IPS-NIHi7 (cell line): ENCODE measurements around the gene DAP.

ENCODE experiments used
- DNase-seq: peaks from one replicate; pipeline ENCODE4 v3.0.0; 2012; ENCODE audit warnings: mixed read lengths; ENCODE audit errors: extremely low spot score

DAP gene

DNA sequence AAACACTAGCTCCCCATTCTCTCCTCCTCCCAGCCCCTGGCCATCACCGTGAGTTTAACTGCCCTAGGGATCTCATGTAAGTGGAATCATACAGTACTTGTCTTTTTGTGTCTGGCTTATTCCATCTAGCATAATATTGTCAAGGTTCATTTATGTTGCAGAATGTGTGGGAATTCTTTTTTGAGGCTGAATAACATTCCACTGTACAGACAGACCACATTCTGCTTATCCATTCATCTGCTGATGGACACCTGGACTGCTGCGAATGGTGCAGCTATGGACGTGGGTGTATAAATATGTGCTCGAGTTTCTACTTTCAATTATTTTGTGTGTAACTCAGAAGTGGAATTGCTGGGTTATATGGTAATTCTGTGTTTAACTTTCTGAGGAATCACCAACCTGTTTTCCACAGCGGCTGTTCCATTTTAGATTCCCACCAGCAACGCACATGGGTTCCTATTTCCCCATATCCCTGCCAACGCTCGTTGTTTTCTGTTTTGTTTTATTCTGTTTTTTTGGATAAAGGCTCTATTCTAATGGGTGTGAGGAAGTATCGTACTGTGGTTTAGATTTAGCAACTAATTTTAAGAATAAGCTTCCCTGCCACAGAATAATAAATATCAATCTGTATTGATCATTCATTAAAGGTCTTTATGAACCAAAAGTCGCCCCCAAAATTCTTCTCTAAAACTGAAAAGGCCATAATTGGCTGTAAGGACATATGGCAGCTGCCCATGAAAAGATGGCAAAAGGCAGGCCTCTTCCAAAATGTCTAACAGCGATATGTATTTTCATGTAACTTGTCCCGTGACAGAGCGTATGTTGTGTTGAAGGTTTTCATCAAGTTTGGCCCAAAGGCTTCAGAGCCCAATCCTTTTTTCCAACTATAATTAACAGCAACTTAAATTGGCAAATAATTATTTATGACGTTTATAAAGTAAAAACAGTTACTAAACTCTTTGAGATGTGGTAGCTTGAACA lies 70.3 kb downstream of the DAP start:
- DNase-seq, result no peak

DNA sequence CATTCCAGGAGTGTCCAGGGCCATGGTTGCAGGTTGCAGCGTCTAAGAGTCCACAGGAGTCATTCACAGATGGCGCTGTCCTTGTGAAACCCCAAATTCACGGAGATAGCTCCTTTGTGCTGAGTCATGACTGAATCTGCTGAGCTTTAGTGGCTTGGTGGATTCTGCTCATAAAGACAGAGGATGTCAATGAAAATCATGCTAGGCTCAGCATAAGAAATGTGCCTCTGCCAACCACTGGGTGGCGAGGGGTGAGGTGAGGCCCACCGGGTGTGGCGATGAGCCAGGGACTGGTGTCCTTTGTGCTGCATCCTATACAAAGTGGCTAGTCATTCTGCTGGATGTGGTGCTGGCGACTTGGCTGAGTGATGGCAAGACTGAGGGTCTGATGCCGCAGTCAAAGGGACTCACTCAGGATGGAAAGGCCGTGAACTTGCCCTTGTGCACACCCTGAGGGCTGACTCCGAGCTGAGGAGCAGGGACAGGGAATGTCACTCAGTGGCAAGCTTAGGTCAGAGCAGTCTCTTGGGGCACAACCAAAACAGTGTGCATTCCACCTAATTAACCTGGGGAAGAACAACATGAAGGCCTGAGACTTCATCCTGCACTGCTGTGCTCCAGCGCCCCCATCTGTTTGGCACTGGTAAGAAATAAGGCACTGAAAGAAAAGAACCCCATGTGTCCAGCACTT lies 71.5 kb downstream of the DAP start:
- peak; percentile 80 for DNase-seq

DNA sequence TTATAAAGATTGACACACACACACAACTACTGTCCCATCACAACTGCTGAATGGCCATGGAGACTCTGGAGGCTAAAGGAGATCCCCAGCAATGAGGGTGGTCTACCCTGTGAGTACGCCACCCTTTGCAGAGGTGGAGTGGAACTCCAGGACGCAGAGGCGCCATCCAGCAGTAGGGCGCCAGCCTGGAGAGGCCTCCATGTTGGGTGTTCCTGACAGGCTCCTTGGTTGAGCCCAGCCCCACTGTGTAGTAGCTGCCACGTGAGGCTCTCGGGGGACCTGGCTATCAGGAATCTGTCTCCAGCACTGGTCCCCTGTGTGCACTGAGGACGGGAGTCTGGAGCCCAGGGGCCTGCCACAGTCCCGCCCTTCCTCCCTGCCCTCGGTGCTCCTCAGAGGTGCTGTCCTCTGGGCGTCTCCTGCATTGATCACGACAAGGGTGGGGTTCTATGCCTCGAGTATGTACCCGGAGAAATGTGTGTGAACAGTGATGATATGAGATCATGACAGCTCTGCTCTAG lies 72.3 kb downstream of the DAP start:
- DNase-seq, result no peak

DNA sequence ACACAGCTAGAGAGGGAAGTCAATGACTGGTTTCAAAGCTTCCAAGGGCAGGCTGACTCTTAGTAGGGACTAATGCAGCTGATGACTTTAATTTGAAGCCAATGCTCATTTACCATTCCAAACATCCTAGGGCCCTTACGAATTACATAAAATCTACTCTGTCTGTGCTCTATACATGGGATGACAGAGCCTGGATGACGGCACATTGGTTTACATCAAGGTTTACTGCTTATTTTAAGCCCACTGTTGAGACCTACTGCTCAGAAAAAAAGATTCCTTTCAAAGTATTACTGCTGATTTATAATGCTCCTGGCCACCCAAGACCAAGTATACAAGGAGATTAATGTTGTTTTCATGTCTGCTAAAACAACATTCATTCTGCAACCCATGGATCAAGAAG lies 74.1 kb downstream of the DAP start:
- DNase-seq, result no peak

DNA sequence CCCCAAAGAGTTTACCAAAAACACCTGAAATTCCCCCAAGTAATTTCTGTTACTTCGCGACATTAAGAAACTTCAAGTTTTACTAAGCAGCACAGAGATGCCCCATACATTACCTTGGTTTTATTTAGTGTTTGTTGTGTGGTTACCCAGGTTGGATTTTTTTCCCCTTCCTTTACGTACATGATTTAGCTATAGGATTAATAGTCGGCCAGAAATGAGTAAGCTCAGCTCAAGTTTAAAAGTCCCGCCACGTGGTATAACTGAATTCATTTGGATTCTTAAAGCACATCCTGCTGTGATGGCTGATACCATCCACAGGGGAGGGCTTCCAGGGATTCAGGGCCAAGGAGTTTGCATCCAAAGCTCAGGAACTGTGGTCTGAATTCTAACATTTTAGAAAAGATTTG lies 75.9 kb downstream of the DAP start:
- no peak for DNase-seq

DNA sequence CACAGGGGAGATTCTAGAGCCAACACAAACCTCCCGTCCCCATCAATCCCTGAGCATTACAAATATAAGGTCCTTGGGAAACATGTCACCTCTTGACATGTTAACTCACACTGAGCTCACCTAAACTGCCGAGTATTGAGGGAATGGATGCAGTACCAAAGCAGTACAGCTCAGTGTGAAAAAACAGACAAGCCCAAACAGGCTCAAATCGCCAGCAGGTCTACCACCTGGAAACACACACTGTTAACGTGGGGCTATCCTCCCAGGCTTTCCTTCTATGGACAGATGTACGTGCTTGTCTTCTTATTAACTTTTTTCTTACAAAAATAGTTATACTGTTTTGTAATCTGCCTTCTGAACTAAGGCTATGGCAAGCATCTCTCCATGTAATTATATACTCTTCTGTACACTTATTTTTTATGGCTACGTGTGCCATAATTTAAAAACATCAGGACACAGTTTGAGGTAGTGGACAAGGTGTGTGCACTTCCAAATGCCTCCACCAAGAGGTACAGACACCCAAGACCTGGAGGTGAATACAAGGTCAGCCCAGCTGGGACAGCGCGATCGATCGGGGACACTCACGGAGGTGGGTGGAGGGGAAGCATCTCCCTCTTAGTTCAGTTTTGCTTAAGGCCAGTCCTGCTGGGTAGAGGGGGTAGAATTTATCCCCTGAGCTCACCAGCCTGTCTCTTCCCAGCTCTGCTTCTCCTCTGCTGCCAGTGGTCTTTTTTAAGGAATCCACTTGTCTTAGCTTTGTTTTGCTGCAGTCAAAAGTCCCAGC lies 76.5 kb downstream of the DAP start:
- DNase-seq, result no peak

DNA sequence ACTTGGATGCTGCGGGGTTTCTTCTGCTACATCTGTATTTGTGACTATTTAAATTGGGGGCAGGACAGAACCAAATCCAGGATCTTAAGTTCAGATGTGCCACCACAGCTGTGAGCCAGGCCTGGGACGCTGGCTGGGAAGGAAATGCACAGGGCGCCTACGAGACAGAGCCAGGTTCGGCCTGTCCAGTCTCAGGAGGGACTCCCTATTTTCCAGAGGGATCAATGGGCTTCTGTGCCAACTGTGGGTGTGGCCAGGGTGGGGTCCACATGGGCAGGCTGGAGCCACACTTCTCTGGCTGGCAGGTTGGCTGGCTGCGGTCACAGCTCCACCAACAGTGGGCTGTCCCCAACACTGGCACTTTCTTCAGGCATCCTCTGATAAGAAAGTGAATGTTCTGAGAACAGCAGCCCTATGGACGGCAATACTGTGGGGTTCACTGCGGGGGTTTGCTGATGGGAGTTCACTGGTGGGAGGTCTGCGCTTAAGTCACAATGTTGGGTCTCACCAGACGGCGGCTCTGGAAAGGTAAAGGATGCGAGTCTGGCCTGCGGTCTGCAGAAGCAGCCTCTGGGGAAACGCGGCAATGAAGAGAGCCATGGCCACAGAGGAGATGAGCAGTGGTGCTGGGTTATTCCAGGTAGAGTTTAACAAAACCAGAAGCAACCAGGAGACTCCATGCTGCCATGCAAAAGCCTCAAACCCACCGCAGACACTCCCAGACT lies 78.1 kb downstream of the DAP start:
- DNase-seq, result no peak

DNA sequence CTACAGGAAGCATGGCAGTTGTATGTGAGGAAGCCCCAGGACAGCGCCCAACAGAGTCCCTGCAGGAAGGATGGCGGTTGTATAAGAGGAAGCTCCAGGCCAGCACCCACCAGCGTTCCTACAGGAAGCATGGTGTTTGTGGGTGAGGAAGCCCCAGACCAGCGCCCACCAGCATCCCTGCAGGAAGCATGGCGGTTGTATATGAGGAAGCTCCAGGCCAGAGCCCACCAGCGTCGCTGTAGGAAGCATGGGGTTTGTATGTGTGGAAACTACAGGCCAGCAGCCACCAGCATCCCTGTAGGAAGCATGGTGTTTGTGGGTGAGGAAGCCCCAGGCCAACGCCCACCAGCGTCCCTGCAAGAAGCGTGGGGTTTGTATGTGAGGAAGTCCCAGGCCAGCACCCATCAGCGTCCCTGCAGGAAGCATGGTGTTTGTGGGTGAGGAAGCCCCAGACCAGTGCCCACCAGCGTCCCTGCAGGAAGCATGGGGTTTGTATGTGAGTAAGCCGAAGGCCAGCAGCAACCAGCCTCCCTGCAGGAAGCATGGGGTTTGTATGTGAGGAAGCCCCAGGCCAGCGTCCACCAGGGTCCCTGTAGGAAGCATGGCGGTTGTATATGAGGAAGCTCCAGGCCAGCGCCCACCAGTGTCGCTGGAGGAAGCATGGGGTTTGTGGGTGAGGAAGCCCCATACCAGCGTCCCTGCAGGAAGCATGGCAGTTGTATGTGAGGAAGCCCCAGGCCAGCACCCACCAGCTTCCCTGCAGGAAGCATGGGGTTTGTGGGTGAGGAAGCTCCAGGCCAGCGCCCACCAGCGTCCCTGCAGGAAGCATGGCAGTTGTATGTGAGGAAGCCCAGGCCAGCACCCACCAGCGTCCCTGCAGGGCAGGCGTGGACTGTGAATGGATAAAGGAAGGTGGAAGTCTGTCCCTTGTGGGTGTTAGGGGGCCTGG lies 79.0 kb downstream of the DAP start:
- no peak for DNase-seq

DNA sequence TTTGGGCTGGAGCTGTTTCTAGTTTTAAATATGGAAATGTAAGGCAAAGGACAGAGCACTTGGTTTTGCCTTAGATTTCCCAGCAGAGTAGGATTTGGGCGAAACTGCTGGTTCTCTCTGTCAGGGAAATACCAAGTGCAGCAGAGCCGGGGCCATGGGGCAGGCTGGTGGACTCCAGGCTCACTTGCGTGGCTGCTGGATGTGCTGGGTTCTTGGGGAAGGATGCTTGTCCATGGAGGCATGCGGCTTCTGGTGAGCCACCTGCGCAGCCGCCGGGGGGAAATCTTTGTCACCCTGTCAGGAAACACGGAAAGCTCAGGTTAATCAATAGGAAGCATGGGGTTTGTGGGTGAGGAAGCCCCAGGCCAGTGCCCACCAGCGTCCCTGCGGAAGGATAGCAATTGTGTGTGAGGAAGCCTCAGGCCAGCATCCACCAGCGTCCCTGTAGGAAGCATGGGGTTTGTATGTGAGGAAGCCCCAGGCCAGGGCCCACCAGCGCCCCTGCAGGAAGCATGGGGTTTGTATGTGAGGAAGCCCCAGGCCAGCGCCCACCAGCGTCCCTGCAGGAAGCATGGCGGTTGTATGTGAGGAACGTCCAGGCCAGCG lies 80.1 kb downstream of the DAP start:
- no peak for DNase-seq

DNA sequence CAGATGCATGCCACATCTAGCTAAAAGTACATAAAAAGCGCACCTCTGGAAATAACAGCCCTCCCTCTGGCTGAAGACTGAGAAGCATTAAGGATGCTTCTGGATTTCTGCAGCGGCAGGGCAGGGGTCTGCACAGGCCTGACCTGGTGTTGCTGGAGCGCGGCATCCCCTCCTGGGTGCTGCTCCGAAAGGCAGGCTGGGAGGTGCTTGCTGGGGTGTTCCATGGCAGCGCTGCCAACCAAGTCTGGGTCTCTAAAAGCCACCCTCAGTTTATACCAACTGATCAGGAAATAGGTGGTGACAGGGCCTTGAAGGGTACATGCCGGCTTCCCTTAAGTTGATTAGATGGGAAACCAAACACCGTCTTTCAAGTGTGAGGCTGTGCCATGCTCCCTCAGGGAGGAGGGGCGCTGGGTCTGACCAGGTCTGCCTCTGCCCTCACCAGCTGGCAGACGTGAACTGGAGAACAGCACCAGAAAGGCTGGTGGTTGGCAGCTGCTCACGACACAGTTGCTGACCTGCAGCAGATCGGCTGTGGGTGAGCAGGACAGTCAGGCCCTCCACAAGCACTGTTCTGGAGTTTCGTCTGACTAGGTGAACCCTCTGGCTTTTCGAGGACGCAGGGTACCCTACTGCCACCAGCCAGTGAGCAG lies 81.6 kb downstream of the DAP start:
- no peak for DNase-seq

DNA sequence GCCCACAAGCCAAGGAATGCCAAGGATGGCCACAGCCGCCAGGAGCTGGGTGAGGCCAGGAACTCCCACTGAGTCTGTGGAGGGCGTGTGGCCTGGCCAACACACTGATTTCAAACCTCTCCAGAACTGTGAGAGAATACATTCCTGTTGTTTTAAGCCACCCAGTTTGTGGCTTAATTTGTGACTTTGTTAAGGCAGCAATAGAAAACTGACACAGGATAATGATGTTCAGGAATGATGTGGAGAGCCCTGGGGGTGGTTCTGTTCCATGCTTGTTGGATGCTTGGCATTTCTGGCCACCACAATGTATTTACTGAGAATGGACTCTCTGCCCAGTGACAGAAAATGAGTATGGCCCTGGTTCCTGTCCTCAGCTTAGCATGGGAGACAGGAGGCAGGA lies 82.8 kb downstream of the DAP start:
- DNase-seq, result no peak

DNA sequence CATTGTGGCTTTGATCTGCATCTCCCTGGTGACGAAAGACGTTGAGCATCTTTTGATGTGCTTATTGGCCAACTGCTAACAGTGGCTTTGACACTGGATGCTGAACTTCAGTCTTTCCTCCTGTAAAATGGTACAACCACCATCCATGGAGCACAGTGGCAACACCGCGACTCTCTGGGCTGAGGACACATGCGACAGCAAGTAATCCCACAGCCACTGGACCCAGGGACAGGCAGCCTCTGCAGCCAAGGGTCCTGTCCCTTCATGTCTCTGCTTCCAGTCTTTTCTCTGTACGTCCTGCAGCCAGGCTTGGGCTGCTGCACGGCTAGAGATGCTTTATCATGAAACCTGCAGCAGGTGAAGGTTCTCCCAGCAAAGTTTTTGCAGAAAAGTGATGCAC lies 83.5 kb downstream of the DAP start:
- DNase-seq, result no peak

DNA sequence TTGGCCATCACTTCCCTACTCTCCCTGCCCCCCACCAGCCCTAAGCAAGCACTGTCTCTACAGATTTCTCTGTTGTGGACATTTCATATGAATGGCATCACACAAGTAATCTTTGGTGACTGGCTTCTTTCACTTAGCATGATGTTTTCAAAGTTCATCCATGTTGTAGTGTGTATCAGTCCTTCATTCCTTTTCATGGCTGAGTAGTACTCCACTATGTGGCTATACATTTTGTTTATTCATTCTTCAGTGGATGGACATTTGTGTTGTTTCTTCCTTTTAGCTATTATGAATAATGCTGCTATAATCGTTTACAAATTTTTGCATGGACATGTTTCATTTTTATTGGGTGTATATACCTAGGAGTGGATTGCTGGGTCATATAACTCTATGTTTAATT lies 84.1 kb downstream of the DAP start:
- no peak for DNase-seq

DNA sequence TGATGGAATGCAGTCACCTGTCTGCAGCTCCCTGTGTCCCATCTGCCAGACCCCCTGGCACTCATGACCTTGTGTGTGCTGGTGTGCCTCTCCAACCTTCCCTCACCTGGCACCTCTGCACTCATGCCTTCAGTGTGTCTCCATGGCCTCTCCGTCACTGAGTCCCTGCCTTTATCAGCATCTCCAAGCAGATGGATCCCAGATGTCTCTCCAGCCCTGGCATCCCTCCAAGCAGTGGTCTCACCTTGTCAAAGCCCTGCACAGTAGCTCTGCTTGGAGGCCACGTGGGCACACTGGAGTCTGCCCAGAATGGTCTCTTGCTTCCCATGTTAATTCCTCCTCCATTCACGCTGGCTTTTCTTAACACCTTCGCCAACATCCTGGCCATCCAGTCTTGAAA lies 84.8 kb downstream of the DAP start:
- DNase-seq, result no peak

DNA sequence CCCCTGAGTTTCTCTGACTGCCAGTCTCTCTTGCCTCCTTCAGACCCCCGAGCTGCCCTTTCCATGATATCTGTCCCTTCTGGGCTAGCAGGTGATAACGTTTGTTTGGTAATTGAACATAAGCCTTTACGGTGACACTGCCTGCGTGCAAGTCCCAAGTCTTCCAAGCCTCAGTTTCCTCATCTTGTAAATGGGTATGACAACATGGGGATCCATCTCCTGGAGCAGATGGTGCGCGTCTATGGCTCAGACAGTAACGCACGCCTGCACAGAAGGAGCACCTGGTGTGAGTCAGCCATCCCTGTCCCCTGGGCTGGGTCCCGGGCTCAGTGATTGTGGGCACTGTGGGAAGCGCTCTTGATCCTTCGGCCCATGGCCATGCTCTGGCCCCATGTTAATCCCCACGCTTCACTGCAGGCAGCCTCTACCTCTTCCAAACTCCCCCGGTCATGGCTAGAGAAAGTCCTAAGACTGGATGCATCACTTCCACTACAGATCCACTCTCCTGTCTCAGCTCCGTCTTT lies 85.8 kb downstream of the DAP start:
- no peak for DNase-seq

DNA sequence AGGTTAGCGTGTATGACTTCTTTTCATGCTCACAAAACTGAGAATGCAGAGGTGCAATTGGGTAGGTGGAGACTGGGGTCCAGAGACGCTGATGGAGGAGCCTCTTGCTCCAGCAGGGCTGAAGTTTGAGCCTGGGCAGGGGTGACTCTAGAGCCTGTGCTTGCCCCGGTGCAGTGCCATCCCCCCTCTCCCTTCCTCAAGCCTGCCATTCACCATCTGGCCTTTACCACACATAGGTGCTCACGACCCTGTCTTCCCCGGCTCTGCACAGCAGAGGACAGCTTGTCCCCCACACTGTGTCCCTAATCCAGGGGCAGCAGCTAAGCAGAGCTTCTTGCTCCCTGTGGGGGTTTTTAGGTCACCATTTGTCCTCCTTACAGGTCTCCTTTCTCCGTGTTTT lies 86.5 kb downstream of the DAP start:
- no peak for DNase-seq

DNA sequence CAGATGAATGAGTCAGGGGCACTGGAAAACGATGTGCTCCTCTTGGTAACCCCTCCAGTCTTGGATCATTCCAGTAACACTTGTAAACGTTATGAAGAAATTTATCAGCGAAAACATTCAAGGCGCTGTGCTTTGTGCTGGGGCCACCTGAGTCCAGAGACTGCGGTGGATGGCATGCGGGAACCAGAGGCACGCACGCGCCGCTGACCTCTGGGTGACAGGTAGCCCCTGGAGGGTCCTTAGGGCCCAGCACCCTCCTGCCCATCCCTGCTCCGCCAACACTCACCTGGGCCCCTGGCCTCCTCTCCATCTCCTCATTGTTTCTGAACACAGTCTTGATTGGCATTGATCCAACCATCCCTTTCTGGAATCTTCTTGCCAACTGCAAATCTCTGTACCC lies 86.9 kb downstream of the DAP start:
- no peak for DNase-seq

DNA sequence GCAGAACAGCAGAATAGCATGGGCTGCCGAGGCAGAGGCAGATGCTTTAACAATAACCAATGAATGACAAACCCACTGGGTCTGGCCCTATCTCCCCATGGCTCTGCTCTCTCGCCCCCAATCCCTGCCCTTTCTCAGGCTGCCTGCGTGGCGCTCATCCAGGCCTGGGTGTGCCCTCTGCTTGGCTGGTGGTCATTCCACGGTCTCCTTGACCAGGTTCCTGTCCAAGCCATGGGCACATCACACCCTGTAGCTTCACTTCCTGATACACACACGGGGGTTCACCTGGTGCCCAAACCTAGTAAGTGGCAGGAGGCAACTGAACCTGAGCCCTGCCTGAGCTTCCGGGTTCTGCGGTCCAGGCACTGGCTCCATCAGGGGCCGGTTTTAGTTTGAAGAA lies 87.6 kb downstream of the DAP start:
- no peak for DNase-seq

DNA sequence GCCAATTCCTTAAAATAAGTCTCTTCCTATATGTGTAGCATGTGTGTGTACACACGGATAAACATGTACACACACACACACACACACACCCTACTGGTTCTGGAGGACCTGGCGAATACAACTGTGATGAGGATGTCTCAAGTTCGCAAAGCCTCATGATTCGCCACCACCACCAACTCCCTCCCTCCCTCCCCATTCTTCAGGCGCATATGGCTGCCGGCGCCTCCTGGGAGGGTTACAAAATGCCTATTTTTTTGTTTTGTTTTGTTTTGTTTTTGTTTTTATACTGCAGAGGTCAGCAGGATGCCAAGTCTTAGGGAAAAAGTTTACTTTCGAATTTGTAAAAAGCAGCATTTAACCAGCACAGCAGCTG lies 88.0 kb downstream of the DAP start:
- no peak for DNase-seq
